ENCODE data around the gene FN3K.

Gene FN3K

GRCh38 chr17:82699551-82699950, 35.9 kb upstream of the FN3K start:
- POLR2A ChIA-PET: no interaction called here
- CTCF ChIA-PET: interaction anchor here (0.6 kb wide), 2 partner anchors 30 to 593 kb away, joined by 3 read pairs; no protein-coding TSS in a partner anchor
- H3K27ac ChIP-seq (ENCODE audit: extremely low read depth, low read depth, low read length): no peak overlapping the region

GRCh38 chr17:82702231-82702927, 33.0 kb upstream of the FN3K start:
- TF ChIP-seq EGR2 (tag by site-specific recombination; IDR thresholded peaks at IDR 0.05; ENCODE audit: low read depth) (peak; percentile 80), ZNF518A (tag by site-specific recombination; conservative IDR thresholded peaks at IDR 0.05; ENCODE audit: low read depth) (no peak), CTCF (tag by site-specific recombination; IDR thresholded peaks at IDR 0.05) (0 out of 2 replicates have a peak, but pooled peaks have one; percentile 9), ZFHX2 (tag by site-specific recombination; conservative IDR thresholded peaks at IDR 0.05) (peak; percentile 88), MZF1 (tag by site-specific recombination; IDR thresholded peaks at IDR 0.05; ENCODE audit: borderline replicate concordance) (no peak), ZFP69B (tag by site-specific recombination; IDR thresholded peaks at IDR 0.05) (peak; percentile 68), ZNF692 (tag by site-specific recombination; IDR thresholded peaks at IDR 0.05) (peak; percentile 53; the same call in 1 of the 2 replicates), ZIC2 (tag by site-specific recombination; IDR thresholded peaks at IDR 0.05) (0 out of 2 replicates have a peak, but pooled peaks have one; percentile 16), ZNF211 (tag by site-specific recombination; IDR thresholded peaks at IDR 0.05; ENCODE audit: low read depth) (no peak), GLIS2 (tag by site-specific recombination; IDR thresholded peaks at IDR 0.05) (peak; percentile 27; the same call in 1 of the 2 replicates), ZSCAN16 (tag by site-specific recombination; IDR thresholded peaks at IDR 0.05) (no peak)

More at GRCh38 chr17:82699551-82699950, 35.9 kb upstream of the FN3K start:
- Histone ChIP-seq H3K4me3 (ENCODE audit: low read depth, low read length) (no peak overlapping the region), H3K36me3 (ENCODE audit: control insufficient read depth in 2 of 2, insufficient read depth in 1 of 2, low read length in 2 of 2) (peaks cover 0 to 5% of the 10 kb centered on the region in 2 experiments; a peak in 1 of 3 replicates), H3K9me3 (ENCODE audit: control insufficient read depth, insufficient read depth, low read depth, low read length) (no peaks in the 10 kb centered on the region), H3K4me1 (ENCODE audit: control insufficient read depth, insufficient read depth, low read length) (no peaks in the 10 kb centered on the region; the same call in 1 of the 2 replicates)
- TF ChIP-seq ZNF211 (tag by site-specific recombination; IDR thresholded peaks at IDR 0.05; ENCODE audit: low read depth) (no peak), ZNF623 (tag by site-specific recombination; IDR thresholded peaks at IDR 0.05) (no peak), SETDB1 (IDR thresholded peaks at IDR 0.05; ENCODE audit: insufficient read length, low read length) (no peak), GLIS2 (tag by site-specific recombination; IDR thresholded peaks at IDR 0.05) (no peak), ZBTB7A (tag by site-specific recombination; IDR thresholded peaks at IDR 0.05; ENCODE audit: low read depth) (no peak), ZNF112 (tag by site-specific recombination; IDR thresholded peaks at IDR 0.05) (no peak), ZSCAN16 (tag by site-specific recombination; IDR thresholded peaks at IDR 0.05) (no peak), ZEB2 (tag by site-specific recombination; IDR thresholded peaks at IDR 0.05) (no peak), ZNF335 (tag by site-specific recombination; conservative IDR thresholded peaks at IDR 0.05) (no peak)

More at GRCh38 chr17:82702231-82702927, 33.0 kb upstream of the FN3K start:
- Histone ChIP-seq H3K36me3 (ENCODE audit: control insufficient read depth in 2 of 2, insufficient read depth in 1 of 2, low read length in 2 of 2) (no peaks in the 10 kb centered on the region), H3K9me3 (ENCODE audit: control insufficient read depth, insufficient read depth, low read depth, low read length) (no peaks in the 10 kb centered on the region), H3K4me1 (ENCODE audit: control insufficient read depth, insufficient read depth, low read length) (no peaks in the 10 kb centered on the region; the same call in 1 of the 2 replicates), H3K27ac (ENCODE audit: extremely low read depth, low read depth, low read length) (no peak overlapping the region), H3K4me3 (ENCODE audit: low read depth, low read length) (no peak overlapping the region)
- POLR2A ChIA-PET: no interaction called here
- CTCF ChIA-PET: no interaction called here

All from HEK293 (cell line).